Spinal cord (tissue), 10 donors: Measurements from ENCODE around the gene KATNBL1. TPM values are rescaled to one million over a fixed set of nuclear protein-coding genes. Genes with fewer than 3 reads are reported as not detected.

Experiments used
- DNase-seq, 6 donors: peaks; one replicate each; pipeline versions ENCODE4 v3.0.0 to v3.0.0-alpha.2; 2013 to 2015; ENCODE audit warnings: low spot score in 6 of 6, low read depth in 4 of 6
- H3K27ac ChIP-seq: one replicate; pipeline ENCODE4 v1.5.1; 2013; ENCODE audit warnings: low read depth, low read length, control low read depth
- H3K27me3 ChIP-seq: one replicate; pipeline ENCODE4 v1.6.1; 2013; ENCODE audit warnings: low read length; ENCODE audit not compliant: control insufficient read depth, insufficient read depth
- H3K36me3 ChIP-seq: one replicate; pipeline ENCODE4 v1.6.1; 2013; ENCODE audit warnings: low read length; ENCODE audit not compliant: control insufficient read depth, insufficient read depth
- H3K4me1 ChIP-seq: one replicate; pipeline ENCODE4 v1.6.1; 2013; ENCODE audit warnings: low read length; ENCODE audit not compliant: control insufficient read depth, insufficient read depth
- H3K4me3 ChIP-seq: one replicate; pipeline ENCODE4 v1.5.1; 2013; ENCODE audit warnings: low read depth, low read length, control low read depth
- H3K9me3 ChIP-seq: one replicate; pipeline ENCODE4 v1.6.1; 2013; ENCODE audit warnings: low read length; ENCODE audit not compliant: control insufficient read depth, insufficient read depth
- WGBS: methylation state at CpG from one replicate; pipeline ENCODE4 v1.1.5; 2013; ENCODE audit warnings: missing lambda C conversion rate; ENCODE audit not compliant: insufficient coverage; 5-methylcytosine and 5-hydroxymethylcytosine counted together
- polyA plus RNA-seq, 2 donors: library from polyadenylated mRNA; unstranded; fragments of 120-200 nt; gene quantifications; one replicate each; pipeline ENCODE4 v1.2.1, GENCODE V29; 2013; ENCODE audit not compliant: insufficient read length in 2 of 2
- total RNA-seq, 2 donors: library from RNA; depleted of rRNA in 1 of 2; stranded (reverse); fragments of 120-200 nt in 1 of 2; fragments of >200 nt in 1 of 2; gene quantifications; one replicate each; pipeline versions ENCODE4 v1.2.3 to v1.2.4, GENCODE V29; 2013 to 2014
- donor health status: healthy.

The KATNBL1 gene
- total and polyA plus RNA-seq, 4 donors: 67.5 to 88.3 (median 87.6) TPM

DNA sequence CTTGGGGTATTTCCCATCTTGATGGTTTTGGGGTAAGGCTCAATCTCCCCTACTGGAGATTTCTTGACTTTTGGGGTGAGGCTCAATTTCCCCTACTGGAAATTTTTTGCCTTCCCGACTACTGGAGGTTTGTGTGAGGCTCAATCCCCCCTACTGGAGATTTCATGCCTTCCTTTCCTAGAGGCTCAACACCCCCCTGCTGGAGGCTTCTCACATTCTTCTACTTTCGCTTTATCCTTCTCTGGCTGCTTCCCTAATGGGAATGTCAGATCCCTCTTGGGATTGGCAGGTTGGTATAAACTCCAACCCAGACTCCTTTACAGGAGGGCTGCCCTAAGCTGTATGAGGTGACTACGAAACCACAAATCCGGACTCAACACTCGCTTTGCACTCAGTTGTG lies 49.2 kb downstream of the KATNBL1 start:
- no peak for DNase-seq
- peaks cover 5% of the 10 kb centered on the region for H3K36me3 ChIP-seq
- whole genome bisulfite sequencing: 96% methylated on average over 4 of the region's 5 CpGs
- H3K27me3 ChIP-seq: no peaks in the 10 kb centered on the region
- no peaks in the 10 kb centered on the region for H3K4me1 ChIP-seq
- no peaks in the 10 kb centered on the region for H3K9me3 ChIP-seq
- H3K27ac ChIP-seq: no peak overlapping the region
- no peak overlapping the region for H3K4me3 ChIP-seq

DNA sequence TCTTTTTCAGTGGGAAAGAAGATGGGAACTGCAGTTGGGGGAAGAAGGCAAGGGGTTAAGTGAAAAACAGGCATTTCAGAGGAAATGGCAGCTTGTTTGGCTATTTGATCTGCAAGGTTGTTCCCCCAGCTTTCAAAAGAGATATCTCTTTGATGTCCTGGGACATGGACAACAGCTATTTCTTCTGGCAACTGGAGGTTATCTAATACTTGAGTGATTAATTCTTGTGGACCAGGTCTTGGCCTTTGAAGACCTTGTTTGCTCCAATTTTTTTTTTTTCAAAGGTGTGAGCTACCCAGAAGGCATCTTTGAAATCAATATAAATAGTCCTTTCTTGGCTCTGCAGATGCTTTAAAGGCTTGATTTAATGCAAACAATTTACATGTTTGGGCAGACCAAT lies 51.5 kb downstream of the KATNBL1 start:
- Histone ChIP-seq H3K4me1 (no peaks in the 10 kb centered on the region), H3K36me3 (peaks cover 9% of the 10 kb centered on the region), H3K27me3 (no peaks in the 10 kb centered on the region), H3K9me3 (no peaks in the 10 kb centered on the region), H3K4me3 (no peak overlapping the region), H3K27ac (no peak overlapping the region)
- DNase-seq: no peak

DNA sequence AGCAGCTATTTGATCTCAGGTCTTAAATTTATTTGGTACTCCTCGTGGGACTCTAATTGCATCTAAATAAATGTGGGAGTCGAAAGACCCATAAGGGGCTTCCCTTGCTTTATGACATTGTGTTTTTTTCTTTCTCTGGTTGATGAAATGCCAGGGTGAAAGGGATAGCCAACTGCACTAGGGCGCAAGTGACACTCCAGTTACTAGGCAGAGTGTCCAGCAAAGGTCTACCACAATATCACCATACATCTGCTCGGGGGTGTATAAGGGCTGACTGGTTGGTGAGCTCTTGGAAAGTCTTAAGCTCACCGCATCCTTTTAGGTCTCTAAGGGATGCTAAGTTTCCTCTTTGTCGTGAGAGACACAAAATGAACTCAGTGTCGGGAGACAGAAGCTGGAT lies 54.0 kb downstream of the KATNBL1 start:
- DNase-seq: no peak
- Histone ChIP-seq H3K4me3 (no peak overlapping the region), H3K9me3 (no peaks in the 10 kb centered on the region), H3K4me1 (no peaks in the 10 kb centered on the region), H3K27me3 (no peaks in the 10 kb centered on the region), H3K36me3 (peaks cover 17% of the 10 kb centered on the region), H3K27ac (no peak overlapping the region)
- WGBS: 86% methylated on average over 4 of the region's 7 CpGs

DNA sequence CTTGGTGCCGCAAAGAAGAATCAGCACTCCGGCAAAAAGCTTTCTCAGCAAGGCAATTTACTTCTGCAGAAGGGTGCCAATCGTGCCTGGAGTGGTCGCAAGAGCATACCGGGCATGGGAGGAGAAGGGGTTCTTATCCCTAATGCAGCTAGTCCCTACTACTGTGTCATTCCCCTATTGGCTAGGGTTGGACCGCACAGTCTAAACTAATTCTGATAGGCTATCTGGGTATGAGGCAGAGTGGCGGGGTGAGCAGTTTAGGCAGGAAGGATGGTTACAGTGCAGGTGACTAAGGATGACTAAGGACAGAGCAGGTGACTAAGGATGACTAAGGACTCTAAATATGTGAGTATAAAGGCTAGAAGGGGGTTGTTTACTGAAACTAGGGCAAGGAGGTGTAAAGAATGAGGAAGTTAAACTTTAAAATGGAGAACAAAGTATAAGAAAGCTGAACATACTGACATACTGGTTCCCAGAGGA lies 55.1 kb downstream of the KATNBL1 start:
- DNase-seq: no peak
- H3K4me1 ChIP-seq: no peaks in the 10 kb centered on the region
- H3K36me3 ChIP-seq: peaks cover 22% of the 10 kb centered on the region
- no peak overlapping the region for H3K4me3 ChIP-seq
- no peaks in the 10 kb centered on the region for H3K27me3 ChIP-seq
- WGBS: 90% methylated on average over 7 of the region's 7 CpGs
- H3K9me3 ChIP-seq: no peaks in the 10 kb centered on the region
- no peak overlapping the region for H3K27ac ChIP-seq

DNA sequence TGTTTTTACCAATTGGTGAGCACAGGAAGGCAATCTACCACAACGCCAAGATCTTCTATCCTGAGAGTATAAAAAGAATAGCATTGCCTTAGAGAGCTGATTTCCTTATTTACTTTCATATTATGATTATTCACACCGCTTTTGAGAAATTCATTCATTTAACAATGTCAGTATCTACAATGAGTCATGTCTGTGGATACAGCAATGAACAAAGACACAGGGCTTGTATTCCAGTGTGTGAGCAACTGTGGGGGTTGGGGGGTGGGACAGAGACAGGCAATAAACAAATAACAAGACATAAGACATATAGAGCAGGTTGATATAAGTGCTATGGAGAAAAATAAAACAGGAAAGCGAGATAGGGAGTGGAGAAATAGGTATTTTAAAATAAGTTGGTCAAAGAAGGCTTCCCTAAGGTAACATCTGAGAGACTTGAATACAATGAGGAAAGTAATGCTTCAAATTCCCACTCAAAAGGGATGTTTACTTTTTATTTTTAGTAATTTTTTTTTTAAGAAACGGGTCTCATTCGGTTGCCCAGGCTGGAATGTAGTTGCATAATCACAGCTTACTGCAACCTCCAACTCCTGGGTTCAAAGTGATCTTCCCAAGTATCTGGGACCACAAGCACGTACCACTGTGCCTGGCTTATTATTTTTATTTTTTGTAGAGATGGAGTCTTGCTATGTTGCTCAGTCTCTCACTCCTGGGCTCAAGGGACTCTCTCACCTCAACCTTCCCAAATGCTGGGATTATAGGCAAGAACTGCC lies 62.3 kb downstream of the KATNBL1 start:
- DNase-seq: no peak
- Histone ChIP-seq H3K27ac (no peak overlapping the region), H3K36me3 (peaks cover 49% of the 10 kb centered on the region), H3K9me3 (no peaks in the 10 kb centered on the region), H3K4me1 (no peaks in the 10 kb centered on the region), H3K27me3 (no peaks in the 10 kb centered on the region), H3K4me3 (no peak overlapping the region)
- no CpG with 5 or more reads among the region's 6 CpGs for WGBS

DNA sequence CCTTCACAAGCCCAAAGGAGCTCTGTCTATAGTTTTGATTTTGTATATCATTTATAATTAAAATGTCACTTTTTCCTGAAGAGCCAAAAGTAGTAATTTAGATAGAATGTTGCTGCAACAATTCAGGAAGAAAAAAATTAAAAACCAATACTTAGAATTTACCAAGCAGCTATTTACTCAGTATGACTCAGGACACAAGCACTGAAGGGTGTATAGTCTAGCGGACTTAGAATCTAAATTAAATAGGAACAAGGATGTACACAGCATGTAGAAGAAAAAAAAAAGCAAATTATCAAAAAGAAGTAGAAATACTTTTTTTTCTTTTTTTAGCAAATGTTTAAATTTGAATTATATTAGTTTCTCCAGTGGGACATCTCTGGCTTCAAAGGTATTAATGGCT lies 76.4 kb downstream of the KATNBL1 start:
- H3K36me3 ChIP-seq: peaks cover 4% of the 10 kb centered on the region
- H3K27me3 ChIP-seq: no peaks in the 10 kb centered on the region
- WGBS: no CpG with 5 or more reads among the region's 1 CpG

DNA sequence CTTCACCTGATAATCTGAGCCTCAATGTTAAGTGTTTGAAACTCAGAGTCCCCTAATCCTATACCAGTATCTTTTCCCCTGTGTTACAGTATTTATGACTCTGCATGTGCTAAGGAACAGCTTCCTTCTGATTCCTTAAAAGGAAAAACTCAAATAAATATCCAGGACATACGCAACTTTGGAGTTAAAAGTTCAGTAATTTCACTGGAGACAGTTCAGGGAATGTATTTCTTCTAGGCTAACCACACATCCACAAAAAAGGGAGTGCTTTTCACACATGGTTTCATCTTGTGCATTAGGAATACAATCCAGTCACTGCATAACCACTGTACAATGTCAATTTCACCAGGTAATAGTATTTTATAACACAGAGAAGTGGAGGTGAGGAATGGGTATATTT lies 77.0 kb downstream of the KATNBL1 start:
- no peak overlapping the region for H3K4me3 ChIP-seq
- no CpG with 5 or more reads among the region's 1 CpG for WGBS
- H3K9me3 ChIP-seq: no peaks in the 10 kb centered on the region
- no peak overlapping the region for H3K27ac ChIP-seq
- no peak for DNase-seq
- no peaks in the 10 kb centered on the region for H3K4me1 ChIP-seq
- peaks cover 3% of the 10 kb centered on the region for H3K36me3 ChIP-seq
- no peaks in the 10 kb centered on the region for H3K27me3 ChIP-seq

More for the DNA sequence above, 76.4 kb downstream of the KATNBL1 start:
- Histone ChIP-seq H3K4me3 (no peak overlapping the region), H3K27ac (no peak overlapping the region), H3K9me3 (no peaks in the 10 kb centered on the region), H3K4me1 (no peaks in the 10 kb centered on the region)
- DNase-seq: no peak

DNA sequence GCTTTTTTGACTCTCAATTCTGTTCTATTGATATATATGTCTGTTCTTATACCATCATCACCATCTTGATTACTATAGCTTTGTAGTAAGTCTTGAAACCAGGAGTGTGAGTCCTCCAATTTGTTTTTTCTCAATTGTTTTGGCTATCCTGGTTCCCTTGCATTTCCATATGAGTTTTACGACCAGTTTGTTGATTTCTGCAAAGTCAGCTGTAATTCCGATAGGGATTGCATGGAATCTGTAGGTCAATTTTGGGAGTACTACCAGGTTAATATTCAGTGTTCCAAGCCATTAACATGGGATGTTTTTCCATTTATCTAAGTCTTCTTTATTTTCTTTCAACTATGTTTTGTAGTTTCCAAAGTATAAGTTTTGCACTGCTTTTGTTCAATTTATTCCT lies 81.0 kb downstream of the KATNBL1 start:
- WGBS: 100% methylated on average over 1 of the region's 2 CpGs
- DNase-seq: no peak
- Histone ChIP-seq H3K4me3 (no peak overlapping the region), H3K4me1 (no peaks in the 10 kb centered on the region), H3K27ac (no peak overlapping the region), H3K27me3 (no peaks in the 10 kb centered on the region), H3K9me3 (no peaks in the 10 kb centered on the region), H3K36me3 (no peaks in the 10 kb centered on the region)

DNA sequence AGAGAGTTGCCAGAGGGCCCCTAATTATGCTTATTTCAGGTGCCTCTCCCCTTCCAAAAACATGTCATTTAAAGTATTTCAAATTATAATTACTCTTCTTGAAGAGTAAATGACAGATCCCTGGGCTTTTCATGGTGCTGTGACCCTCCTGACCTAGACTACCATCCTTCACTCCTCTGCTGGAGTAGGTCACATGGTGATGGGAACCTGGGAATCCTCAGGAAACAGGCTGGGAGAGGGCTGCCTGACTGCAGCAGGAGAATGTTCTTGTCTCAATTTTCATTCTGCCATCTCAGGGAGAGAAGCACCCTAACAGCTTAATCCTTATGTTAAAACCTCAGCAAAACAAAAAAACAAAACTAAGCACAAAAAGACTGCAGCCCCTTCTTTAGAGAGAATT lies 83.4 kb downstream of the KATNBL1 start:
- no peaks in the 10 kb centered on the region for H3K27me3 ChIP-seq
- no peaks in the 10 kb centered on the region for H3K9me3 ChIP-seq
- no peak for DNase-seq
- H3K4me1 ChIP-seq: no peaks in the 10 kb centered on the region
- no peaks in the 10 kb centered on the region for H3K36me3 ChIP-seq
- no peak overlapping the region for H3K27ac ChIP-seq
- no peak overlapping the region for H3K4me3 ChIP-seq

DNA sequence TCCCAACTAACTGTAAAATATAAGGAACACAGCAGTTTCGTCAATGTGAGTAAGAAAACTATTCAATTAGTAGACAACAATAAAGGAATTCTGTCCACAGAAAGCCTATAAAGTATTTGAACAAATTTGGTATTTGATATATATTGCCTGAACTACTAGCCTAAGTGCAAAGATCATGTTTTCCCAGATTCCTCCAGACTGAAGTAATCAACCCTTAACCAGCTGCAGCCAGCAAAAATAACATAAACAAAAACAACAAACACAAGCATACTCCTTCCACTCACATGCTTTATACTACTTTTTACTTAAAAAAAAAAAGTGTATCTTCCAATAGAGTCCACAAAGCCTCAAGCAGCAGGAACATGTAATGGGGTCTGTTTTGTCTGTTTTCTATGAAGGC lies 84.0 kb downstream of the KATNBL1 start:
- Histone ChIP-seq H3K9me3 (no peaks in the 10 kb centered on the region), H3K27ac (no peak overlapping the region), H3K36me3 (no peaks in the 10 kb centered on the region), H3K4me3 (no peak overlapping the region), H3K4me1 (no peaks in the 10 kb centered on the region), H3K27me3 (no peaks in the 10 kb centered on the region)
- DNase-seq: no peak
- WGBS: no CpG with 5 or more reads among the region's 1 CpG
